Activated T-helper 2 cell treated with anti-CD3 and anti-CD28 coated beads, Interferon-gamma antibody, Interleukin-2, Interleukin-4, amounts not matched to agents 10 μg/mL and 5 μg/mL and 100 μg/mL, durations not matched to agents 14 hours and 24 hours and 36 hours (primary cell): ENCODE data around the gene AHDC1. TPM values are rescaled to one million over a fixed set of nuclear protein-coding genes. Genes with fewer than 3 reads are reported as not detected.
"Not testable (repeated sequence)": the region's sequence is repeated elsewhere in the genome, so short reads cannot be mapped to it uniquely, and the experiment has no call there.

Source experiments
- DNase-seq: peaks from one replicate; pipeline ENCODE4 v3.0.0; 2021; ENCODE audit warnings: low spot score
- H3K27ac Mint-ChIP-seq: one replicate; pipeline ENCODE4 v1.8.0; 2021; ENCODE audit warnings: mixed read lengths
- H3K27me3 Mint-ChIP-seq: one replicate; pipeline ENCODE4 v1.8.0; 2021; ENCODE audit warnings: low read depth, mixed read lengths
- H3K36me3 Mint-ChIP-seq: one replicate; pipeline ENCODE4 v1.8.0; 2021; ENCODE audit warnings: low read depth, mixed read lengths
- H3K4me1 Mint-ChIP-seq: one replicate; pipeline ENCODE4 v1.8.0; 2021; ENCODE audit warnings: low read depth, mixed read lengths
- H3K4me3 Mint-ChIP-seq: one replicate; pipeline ENCODE4 v1.8.0; 2021; ENCODE audit warnings: low read depth, mild to moderate bottlenecking, moderate library complexity, mixed read lengths
- H3K9me3 Mint-ChIP-seq: one replicate; pipeline ENCODE4 v1.8.0; 2021; ENCODE audit warnings: mixed read lengths
- intact Hi-C: fragments of 100-400 bp; cut with micrococcal nuclease; formaldehyde crosslinking; loops from one replicate; pipeline ENCODE4 v1.15.1; 2023
- total RNA-seq: library from RNA; stranded (reverse); gene quantifications from 2 replicates; pipeline ENCODE4 v1.2.3, GENCODE V29; 2022

The AHDC1 gene
- total RNA-seq, 1 donor from 2014 or later = 29.3 TPM

DNA sequence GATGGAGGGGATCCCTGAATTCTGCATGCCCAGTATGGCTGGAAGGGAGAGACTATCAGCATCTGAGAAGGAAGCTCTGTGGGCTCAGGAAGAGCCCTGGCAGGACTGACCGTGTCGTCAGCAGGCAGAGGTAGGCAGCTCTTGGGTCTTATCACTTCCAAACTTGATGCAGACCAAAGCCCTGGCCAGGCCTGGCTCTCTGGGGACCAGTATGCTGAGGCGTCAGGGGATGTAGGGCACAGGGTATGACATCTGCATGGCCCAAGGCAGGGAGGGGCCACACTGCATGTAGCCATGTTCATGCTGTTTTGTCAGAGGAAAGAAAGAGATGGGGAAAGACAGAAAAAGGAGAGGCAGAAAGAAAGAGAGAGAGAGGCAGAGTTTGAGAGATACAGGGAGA lies 24.8 kb upstream of the AHDC1 start:
- peaks cover 46% of the 10 kb centered on the region for H3K4me1 Mint-ChIP-seq
- H3K27me3 Mint-ChIP-seq = no peaks in the 10 kb centered on the region
- no peaks in the 10 kb centered on the region for H3K36me3 Mint-ChIP-seq
- no peak for DNase-seq
- intact Hi-C loops = loop anchor here (2.0 kb wide), 1 partner anchor 18 kb away; no protein-coding TSS in a partner anchor
- H3K9me3 Mint-ChIP-seq = no peaks in the 10 kb centered on the region
- H3K27ac Mint-ChIP-seq = no peak overlapping the region
- H3K4me3 Mint-ChIP-seq = no peak overlapping the region

DNA sequence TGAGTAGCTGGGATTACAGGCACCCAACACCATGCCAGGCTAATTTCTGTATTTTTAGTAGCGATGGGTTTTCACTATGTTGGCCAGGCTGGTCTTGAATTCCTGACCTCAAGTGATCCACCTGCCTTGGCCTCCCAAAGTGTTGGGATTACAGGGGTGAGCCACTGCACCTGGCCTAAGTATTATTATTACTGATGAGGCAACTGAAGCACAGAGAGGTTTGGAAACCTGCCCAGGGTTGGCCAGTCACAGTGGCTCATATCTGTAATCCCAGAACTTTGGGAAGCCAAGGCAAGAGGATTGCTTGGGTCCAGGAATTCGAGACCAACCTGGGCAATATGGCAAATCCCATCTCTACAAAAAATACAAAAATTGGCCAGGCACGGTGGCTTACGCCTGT lies 23.8 kb upstream of the AHDC1 start:
- not testable (repeated sequence) for DNase-seq, H3K36me3 Mint-ChIP-seq, H3K27me3 Mint-ChIP-seq, H3K27ac Mint-ChIP-seq, H3K4me3 Mint-ChIP-seq, H3K9me3 Mint-ChIP-seq
- intact Hi-C loops = loop anchor here (2.0 kb wide), 1 partner anchor 17 kb away; no protein-coding TSS in a partner anchor
- H3K4me1 Mint-ChIP-seq = peaks cover 45% of the 10 kb centered on the region

DNA sequence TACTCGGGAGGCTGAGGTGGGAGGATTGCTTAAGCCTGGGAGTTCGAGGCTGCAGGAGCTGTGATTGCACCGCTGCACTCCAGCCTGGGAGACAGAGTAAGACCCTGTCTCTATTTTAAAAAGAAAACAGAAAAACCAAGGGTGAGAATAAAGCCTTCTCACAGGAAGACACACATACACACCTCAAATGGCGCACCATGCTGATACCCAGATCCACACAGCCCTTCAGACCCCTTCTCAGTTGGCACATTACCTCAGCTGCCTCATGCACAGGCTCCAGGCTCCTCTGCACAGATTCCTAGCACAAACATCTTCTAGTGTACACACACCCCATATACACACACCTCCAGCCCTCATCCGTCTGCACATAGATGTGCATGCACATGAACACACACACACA lies 23.1 kb upstream of the AHDC1 start:
- H3K4me3 Mint-ChIP-seq = no peak overlapping the region
- intact Hi-C loops = no loop called here

DNA sequence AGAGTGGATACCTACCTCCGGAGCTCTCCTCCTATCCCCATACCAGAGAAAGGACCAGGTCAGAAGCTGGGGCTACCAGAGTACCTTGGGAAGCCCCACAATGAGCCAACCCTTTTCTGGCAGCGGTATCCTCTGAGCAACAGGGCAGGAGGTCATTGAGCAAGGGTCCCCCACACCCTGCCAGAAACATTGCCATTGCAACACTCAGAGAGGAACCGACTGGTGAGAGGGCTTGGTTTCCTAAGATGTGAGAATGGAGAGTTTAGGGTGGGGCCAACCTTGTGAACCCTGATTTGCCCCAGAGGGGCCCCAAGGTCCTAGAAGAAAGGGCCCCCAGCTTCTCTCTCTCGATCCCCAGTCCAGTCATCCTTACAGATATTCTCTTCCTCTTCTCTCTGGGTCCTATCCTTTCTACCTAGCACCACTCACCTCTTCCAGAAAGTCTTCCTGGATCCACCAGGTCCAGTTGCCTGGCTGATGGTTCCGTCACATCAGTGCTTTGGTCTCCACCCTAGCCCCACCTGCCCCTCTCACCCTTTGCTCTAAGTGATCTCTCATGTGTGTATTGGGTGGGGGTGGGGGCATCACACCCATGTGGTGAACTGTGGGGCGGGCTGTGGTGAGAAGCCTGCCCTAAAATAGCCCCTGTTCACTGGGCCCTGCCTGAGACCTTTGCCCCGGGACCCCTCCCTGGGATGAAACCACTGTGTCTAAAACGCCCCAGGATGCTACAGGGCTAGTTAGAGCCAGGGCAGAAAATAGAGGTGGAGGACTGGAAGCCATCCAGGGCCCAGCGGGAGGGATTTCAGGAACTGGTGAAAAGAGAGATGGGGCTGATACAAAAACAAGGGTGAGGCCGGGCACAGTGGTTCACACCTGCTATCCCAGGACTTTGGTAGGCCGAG lies 22.3 kb upstream of the AHDC1 start:
- intact Hi-C loops = no loop called here
- no peaks in the 10 kb centered on the region for H3K9me3 Mint-ChIP-seq
- no peak for DNase-seq
- H3K4me1 Mint-ChIP-seq = peaks cover 32% of the 10 kb centered on the region
- H3K4me3 Mint-ChIP-seq = no peak overlapping the region
- H3K27me3 Mint-ChIP-seq = no peaks in the 10 kb centered on the region
- H3K36me3 Mint-ChIP-seq = no peaks in the 10 kb centered on the region
- no peak overlapping the region for H3K27ac Mint-ChIP-seq

More for the DNA sequence above, 23.1 kb upstream of the AHDC1 start:
- DNase-seq = no peak
- peaks cover 40% of the 10 kb centered on the region for H3K4me1 Mint-ChIP-seq
- no peaks in the 10 kb centered on the region for H3K36me3 Mint-ChIP-seq
- no peaks in the 10 kb centered on the region for H3K27me3 Mint-ChIP-seq
- H3K9me3 Mint-ChIP-seq = no peaks in the 10 kb centered on the region
- H3K27ac Mint-ChIP-seq = no peak overlapping the region

DNA sequence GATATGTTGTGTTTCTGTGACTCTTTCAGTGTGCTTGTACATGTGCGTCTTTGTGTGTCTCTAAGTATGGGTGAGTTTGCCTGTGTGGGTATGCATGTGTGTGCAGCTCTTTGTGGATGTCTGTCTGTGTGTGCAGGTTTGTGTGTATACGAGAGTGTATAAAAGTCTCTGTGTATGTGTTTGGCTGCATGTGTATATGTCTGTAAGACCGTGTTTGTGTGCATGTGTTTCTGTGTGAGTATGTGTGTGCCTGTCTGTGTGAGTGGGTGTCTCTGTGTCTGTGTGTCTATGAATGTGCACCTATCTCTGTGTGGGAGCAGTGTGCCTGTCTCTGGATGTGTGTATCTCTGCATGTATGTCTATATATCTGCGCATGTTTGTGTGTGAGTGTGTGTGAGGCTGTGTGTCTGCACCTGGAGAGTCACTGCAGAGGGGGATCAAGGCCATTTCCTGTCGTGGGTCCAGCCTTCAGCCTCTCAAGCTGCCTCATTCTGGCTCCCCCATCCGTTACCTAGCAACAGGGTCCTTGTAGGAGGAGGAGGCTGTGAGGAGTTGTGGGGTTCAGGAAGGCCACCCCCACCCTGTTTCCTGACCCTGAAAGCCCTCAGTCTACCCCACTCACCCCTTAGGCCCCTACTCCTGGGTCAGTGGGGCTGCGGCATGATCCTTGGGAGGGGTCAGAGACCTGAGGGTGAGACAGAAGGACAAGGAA lies 20.7 kb upstream of the AHDC1 start:
- Mint-ChIP-seq H3K27me3 (no peaks in the 10 kb centered on the region), H3K27ac (no peak overlapping the region), H3K4me1 (peaks cover 26% of the 10 kb centered on the region), H3K9me3 (no peaks in the 10 kb centered on the region), H3K36me3 (no peaks in the 10 kb centered on the region), H3K4me3 (no peak overlapping the region)
- intact Hi-C loops = no loop called here
- no peak for DNase-seq

DNA sequence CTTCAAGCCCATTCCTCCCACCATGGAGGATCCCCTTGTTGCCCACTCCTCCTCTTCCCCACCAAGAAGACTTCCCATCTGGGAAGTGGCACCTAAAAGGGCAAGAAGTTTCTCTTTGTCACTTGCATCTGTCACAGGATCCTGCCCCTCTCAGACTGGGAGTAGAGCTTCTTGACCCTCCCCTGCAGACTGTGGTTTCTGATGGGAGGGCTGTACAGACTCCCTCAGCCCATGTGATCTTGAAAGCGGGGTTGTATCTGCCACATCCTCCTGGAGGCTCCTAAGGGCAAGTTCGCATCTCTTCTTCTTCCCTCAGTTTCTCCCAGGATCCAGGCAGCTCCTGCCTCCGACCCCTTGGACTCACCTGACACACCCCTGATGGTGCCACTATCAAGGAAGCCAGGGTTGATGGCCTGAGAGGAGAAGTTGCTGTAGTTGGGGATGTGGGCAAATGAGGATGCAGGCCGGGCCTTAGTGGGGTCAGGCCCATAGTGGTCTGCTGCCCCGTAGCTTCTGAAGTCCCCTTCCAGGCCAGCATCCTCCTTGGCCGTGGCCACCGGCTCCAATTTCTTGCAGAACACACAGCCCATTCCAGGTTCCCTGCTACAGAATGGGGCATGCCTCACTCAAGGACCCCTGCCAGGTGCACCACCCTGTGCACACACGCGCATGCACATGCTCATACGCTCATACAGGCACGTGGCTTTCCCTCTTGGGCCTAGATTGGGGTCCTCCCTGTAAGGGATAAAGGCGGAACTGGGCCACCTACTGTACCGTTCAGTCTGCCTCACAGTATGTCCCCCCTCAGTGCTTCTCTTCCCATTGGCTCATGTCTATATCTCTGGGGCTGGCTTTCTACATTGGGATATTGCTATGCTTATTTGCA lies 19.6 kb upstream of the AHDC1 start:
- Mint-ChIP-seq H3K4me1 (peaks cover 24% of the 10 kb centered on the region), H3K4me3 (no peak overlapping the region), H3K27ac (no peak overlapping the region), H3K27me3 (no peaks in the 10 kb centered on the region), H3K9me3 (no peaks in the 10 kb centered on the region), H3K36me3 (no peaks in the 10 kb centered on the region)
- DNase-seq = no peak
- intact Hi-C loops = no loop called here

DNA sequence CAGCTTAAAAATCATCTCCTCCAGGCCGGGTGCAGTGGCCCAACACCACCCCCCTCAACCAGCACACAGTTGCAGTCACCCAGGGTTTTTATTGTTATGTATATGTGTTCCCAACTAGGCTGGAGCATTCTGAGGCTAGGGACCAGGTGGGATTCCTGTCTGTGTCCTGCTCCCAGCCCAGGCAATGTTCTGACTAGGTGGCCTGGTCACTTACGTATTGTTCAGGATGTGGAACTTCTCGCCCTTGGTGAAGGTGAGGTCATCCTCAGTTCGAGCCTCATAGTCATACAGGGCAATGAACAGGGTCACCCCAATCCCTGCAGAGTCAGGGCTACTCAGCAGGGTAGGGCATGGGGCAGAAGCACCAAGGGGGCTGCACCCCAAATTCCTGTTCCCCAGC lies 18.9 kb upstream of the AHDC1 start:
- Mint-ChIP-seq H3K36me3 (no peaks in the 10 kb centered on the region), H3K4me1 (peaks cover 31% of the 10 kb centered on the region), H3K27ac (no peak overlapping the region), H3K9me3 (no peaks in the 10 kb centered on the region), H3K27me3 (no peaks in the 10 kb centered on the region), H3K4me3 (no peak overlapping the region)
- DNase-seq = no peak
- intact Hi-C loops = no loop called here

DNA sequence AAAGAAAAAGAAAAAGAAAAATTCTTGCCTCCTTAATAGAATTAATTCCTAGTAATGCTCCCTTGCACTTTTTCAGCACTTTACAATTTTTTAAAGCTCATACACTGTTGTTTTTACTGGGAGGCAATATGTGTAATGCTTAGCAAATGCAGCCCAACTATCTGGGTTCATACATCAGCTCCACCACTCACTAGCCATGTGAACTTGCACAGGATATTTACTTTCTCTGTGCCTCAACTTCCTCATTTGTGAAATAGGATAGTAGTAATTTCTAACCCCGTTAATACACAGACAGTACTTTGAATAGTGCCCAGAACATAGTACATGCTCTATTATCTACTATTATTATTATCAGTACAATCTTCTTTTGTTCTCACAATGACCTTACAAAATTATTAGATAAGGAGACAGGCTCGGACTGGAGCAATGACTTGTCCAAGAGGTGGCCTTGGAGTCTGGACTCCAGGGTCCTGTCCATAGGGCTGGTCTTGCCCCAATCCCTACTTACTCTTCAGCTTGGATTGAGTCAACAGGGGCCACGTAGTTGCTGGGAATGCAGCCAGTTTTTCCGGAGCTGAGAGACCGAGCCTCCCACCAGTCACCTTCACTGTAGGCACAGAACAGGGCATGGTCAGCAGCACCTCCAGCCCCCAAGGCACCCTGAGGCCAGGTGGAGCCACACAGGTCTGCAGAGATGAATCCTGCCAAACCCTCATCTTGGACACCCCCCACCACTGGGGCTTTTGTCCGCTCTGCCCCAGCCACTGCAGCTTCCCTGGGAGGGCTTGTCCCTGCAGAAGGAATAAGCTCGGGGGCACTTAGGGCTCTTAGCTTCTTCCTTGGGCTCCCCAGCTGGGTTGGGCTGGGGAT lies 17.3 kb upstream of the AHDC1 start:
- H3K9me3 Mint-ChIP-seq = no peaks in the 10 kb centered on the region
- H3K4me1 Mint-ChIP-seq = peaks cover 40% of the 10 kb centered on the region
- no peaks in the 10 kb centered on the region for H3K27me3 Mint-ChIP-seq
- H3K36me3 Mint-ChIP-seq = no peaks in the 10 kb centered on the region
- no peak overlapping the region for H3K27ac Mint-ChIP-seq
- intact Hi-C loops = no loop called here
- no peak overlapping the region for H3K4me3 Mint-ChIP-seq
- DNase-seq = no peak

DNA sequence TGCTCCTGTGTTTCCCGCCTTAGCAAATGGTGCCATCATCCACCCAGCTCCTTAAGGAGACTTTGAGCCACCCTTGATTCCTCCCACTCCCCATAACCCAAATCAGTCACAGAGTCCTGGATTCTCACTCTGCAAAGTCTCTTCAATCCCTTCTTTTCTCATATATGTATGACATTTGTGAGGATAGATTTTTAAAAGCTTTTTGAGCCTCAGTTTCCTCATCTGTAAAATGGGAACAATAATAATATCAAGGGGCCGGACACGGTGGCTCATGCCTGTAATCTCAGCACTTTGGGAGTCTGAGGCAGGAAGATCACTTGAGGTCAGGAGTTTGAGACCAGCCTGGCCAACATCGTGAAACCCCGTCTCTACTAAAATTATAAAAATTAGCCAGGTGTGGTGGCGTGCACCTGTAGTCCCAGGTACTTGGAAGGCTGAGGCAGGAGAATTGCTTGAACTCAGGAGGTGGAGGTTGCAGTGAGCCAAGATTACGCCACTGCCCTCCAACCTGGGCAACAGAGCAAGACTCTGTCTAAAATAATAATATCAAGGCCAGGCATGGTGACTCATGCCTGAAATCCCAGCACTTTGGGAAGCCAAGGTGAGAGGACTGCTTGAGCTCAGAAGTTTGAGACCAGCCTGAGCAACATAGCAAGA lies 16.0 kb upstream of the AHDC1 start:
- H3K9me3 Mint-ChIP-seq, H3K36me3 Mint-ChIP-seq, H3K27me3 Mint-ChIP-seq, DNase-seq, intact Hi-C loops, H3K4me3 Mint-ChIP-seq: not testable (repeated sequence)
- Mint-ChIP-seq H3K4me1 (peaks cover 39% of the 10 kb centered on the region), H3K27ac (peak overlapping the region; percentile 31)

DNA sequence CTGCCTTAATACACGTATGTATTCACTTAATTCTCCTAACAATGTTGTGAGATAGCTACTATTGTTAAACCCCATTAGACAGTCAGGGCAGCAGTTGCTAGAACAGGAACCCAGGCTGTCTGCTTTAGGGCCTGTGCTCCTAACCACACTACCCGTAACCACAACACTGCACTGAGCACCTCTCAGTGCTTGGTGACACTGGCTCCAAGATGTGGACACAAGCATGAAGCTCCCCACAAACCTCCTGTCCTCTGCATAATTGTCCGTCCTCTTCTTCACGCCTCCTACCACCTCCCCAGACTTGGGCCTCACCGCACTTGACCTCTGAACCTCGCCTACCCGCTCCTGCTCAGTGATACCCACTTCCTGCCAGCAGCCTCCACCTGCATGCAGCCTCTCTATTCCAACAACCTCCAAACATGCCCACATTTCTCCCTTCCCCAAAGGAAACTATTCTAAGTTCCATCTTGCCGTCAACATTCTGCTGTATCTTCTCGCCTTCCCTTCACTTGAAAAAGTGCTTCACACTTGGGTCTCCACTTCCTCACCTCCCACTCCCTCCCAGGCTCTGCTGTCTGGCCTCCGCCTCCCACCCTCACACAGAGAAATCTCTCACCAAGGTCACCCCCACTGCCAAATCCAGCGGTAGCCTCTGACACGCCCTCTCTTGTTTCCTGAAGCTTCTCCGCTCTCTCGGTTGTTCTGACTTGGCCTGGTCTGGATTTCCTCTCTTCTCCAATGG lies 14.6 kb upstream of the AHDC1 start:
- Mint-ChIP-seq H3K4me1 (peaks cover 42% of the 10 kb centered on the region), H3K9me3 (no peaks in the 10 kb centered on the region), H3K27ac (peak overlapping the region; percentile 69), H3K4me3 (no peak overlapping the region), H3K36me3 (no peaks in the 10 kb centered on the region), H3K27me3 (no peaks in the 10 kb centered on the region)
- DNase-seq = no peak
- intact Hi-C loops = no loop called here

DNA sequence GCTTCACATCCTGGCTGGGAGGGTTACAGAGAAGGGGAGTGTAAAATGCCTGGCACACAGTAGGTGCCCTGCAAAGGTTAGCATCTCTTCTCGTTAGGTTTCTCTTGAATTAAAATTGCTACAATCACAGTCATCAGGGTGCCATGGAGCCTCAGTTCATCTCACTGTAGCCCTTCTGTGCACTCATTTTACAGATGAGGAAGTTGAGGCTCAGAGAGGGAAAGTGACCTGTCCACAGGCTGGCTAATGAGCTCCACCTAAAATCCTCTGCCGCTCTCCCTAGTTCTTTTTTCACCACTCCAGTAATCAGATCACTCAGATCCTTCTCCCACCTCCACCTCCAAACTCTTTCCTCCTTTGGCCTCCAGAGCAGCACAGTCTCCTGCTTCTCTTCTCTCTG lies 13.5 kb upstream of the AHDC1 start:
- no peaks in the 10 kb centered on the region for H3K36me3 Mint-ChIP-seq
- H3K4me3 Mint-ChIP-seq = no peak overlapping the region
- H3K27ac Mint-ChIP-seq = peak overlapping the region; percentile 46
- H3K27me3 Mint-ChIP-seq = no peaks in the 10 kb centered on the region
- H3K4me1 Mint-ChIP-seq = peaks cover 34% of the 10 kb centered on the region
- intact Hi-C loops = no loop called here
- no peaks in the 10 kb centered on the region for H3K9me3 Mint-ChIP-seq
- DNase-seq = no peak
